Progenitor cell of endocrine pancreas (in vitro differentiated cells): ENCODE measurements around the gene MBNL1. TPM values are rescaled to one million over a fixed set of nuclear protein-coding genes. Genes with fewer than 3 reads are reported as not detected.

Source experiments
- DNase-seq: peaks from one replicate; pipeline ENCODE4 v3.0.0; 2021; ENCODE audit warnings: low spot score; ENCODE audit not compliant: unreplicated experiment
- H3K27ac Mint-ChIP-seq: 2 replicates; pipeline ENCODE4 v1.8.0; 2021; ENCODE audit warnings: mild to moderate bottlenecking, moderate library complexity, mixed read lengths
- H3K27me3 Mint-ChIP-seq: 2 replicates; pipeline ENCODE4 v1.8.0; 2021; ENCODE audit warnings: mixed read lengths
- H3K36me3 Mint-ChIP-seq: 2 replicates; pipeline ENCODE4 v1.8.0; 2022; ENCODE audit warnings: mixed read lengths; ENCODE audit not compliant: insufficient read depth
- H3K4me1 Mint-ChIP-seq: 2 replicates; pipeline ENCODE4 v1.8.0; 2021; ENCODE audit warnings: low read depth, mixed read lengths
- H3K4me3 Mint-ChIP-seq: 2 replicates; pipeline ENCODE4 v1.8.0; 2021; ENCODE audit warnings: low read depth, mild to moderate bottlenecking, moderate library complexity, mixed read lengths
- H3K9me3 Mint-ChIP-seq: 2 replicates; pipeline ENCODE4 v1.8.0; 2021; ENCODE audit warnings: low read depth, mixed read lengths
- CTCF ChIP-seq: fragments of 200-600 bp; sonication (generic); IDR thresholded peaks from one replicate; pipeline ENCODE4 v1.5.0; 2021; ENCODE audit warnings: antibody characterized with exemption, mild to moderate bottlenecking; ENCODE audit not compliant: unreplicated experiment
- total RNA-seq: library from RNA; stranded (reverse); gene quantifications from 2 replicates; pipeline ENCODE4 v1.2.1, GENCODE V29; 2021

MBNL1 gene
- total RNA-seq, 1 donor from 2014 or later: 29.4 TPM

- no peak for DNase-seq
- Mint-ChIP-seq H3K36me3 (no peaks in the 10 kb centered on the region), H3K27me3 (no peaks in the 10 kb centered on the region), H3K4me3 (no peak overlapping the region), H3K9me3 (no peaks in the 10 kb centered on the region), H3K4me1 (peaks cover 1% of the 10 kb centered on the region), H3K27ac (no peak overlapping the region)
- TF ChIP-seq CTCF: no peak
These were observed 20.0 kb downstream of the MBNL1 start for GRCh38 chr3:152288681-152289080.

GRCh38 chr3:152289708-152290107 is 21.0 kb downstream of the MBNL1 start:
- no peaks in the 10 kb centered on the region for H3K27me3 Mint-ChIP-seq
- no peak overlapping the region for H3K27ac Mint-ChIP-seq
- H3K9me3 Mint-ChIP-seq: no peaks in the 10 kb centered on the region
- TF ChIP-seq CTCF: no peak
- no peak for DNase-seq
- no peaks in the 10 kb centered on the region for H3K36me3 Mint-ChIP-seq
- H3K4me1 Mint-ChIP-seq: no peaks in the 10 kb centered on the region
- no peak overlapping the region for H3K4me3 Mint-ChIP-seq

- no peak for DNase-seq
- no peak for TF ChIP-seq CTCF
- no peaks in the 10 kb centered on the region for H3K9me3 Mint-ChIP-seq
- H3K36me3 Mint-ChIP-seq: no peaks in the 10 kb centered on the region
- H3K27ac Mint-ChIP-seq: no peak overlapping the region
- no peaks in the 10 kb centered on the region for H3K27me3 Mint-ChIP-seq
- H3K4me3 Mint-ChIP-seq: no peak overlapping the region
- H3K4me1 Mint-ChIP-seq: peaks cover under 1% of the 10 kb centered on the region
These were observed 21.6 kb downstream of the MBNL1 start for GRCh38 chr3:152290374-152290773.

- Mint-ChIP-seq H3K27ac (no peak overlapping the region), H3K27me3 (no peaks in the 10 kb centered on the region), H3K36me3 (no peaks in the 10 kb centered on the region), H3K9me3 (no peaks in the 10 kb centered on the region), H3K4me3 (no peak overlapping the region), H3K4me1 (peaks cover 6% of the 10 kb centered on the region)
- no peak for DNase-seq
- no peak for TF ChIP-seq CTCF
These were observed 22.5 kb downstream of the MBNL1 start for GRCh38 chr3:152291238-152291637.

GRCh38 chr3:152291649-152292066 is 22.9 kb downstream of the MBNL1 start:
- DNase-seq: no peak
- Mint-ChIP-seq H3K27ac (no peak overlapping the region), H3K9me3 (no peaks in the 10 kb centered on the region), H3K27me3 (no peaks in the 10 kb centered on the region), H3K4me3 (no peak overlapping the region), H3K4me1 (peaks cover 6% of the 10 kb centered on the region), H3K36me3 (no peaks in the 10 kb centered on the region)
- no peak for TF ChIP-seq CTCF

GRCh38 chr3:152292366-152292765 is 23.6 kb downstream of the MBNL1 start:
- Mint-ChIP-seq H3K27me3 (no peaks in the 10 kb centered on the region), H3K36me3 (no peaks in the 10 kb centered on the region), H3K9me3 (no peaks in the 10 kb centered on the region), H3K4me3 (no peak overlapping the region), H3K27ac (no peak overlapping the region), H3K4me1 (peaks cover 8% of the 10 kb centered on the region)
- no peak for DNase-seq
- no peak for TF ChIP-seq CTCF
